H9 (cell line): ENCODE measurements around the gene EIF1AD. TPM values are rescaled to one million over a fixed set of nuclear protein-coding genes. Genes with fewer than 3 reads are reported as not detected.
"Not testable (repeated sequence)": the region's sequence is repeated elsewhere in the genome, so short reads cannot be mapped to it uniquely, and the experiment has no call there.

Source experiments
- DNase-seq: peaks from one replicate; pipeline ENCODE4 v3.0.0-alpha.2; 2017
- H2AFZ ChIP-seq: one replicate; pipeline ENCODE4 v1.6.1; 2013; ENCODE audit warnings: mild to moderate bottlenecking, low read length, control low read depth, moderate library complexity
- H2AK5ac ChIP-seq: 2 replicates; pipeline ENCODE4 v1.6.1; 2013; ENCODE audit warnings: low read length, control low read depth, mixed read lengths; ENCODE audit not compliant: insufficient read length
- H2BK120ac ChIP-seq: one replicate; pipeline ENCODE4 v1.6.1; 2013; ENCODE audit warnings: low read depth, mild to moderate bottlenecking, low read length, control low read depth, inconsistent platforms; ENCODE audit not compliant: poor library complexity, severe bottlenecking
- H2BK12ac ChIP-seq: 2 replicates; pipeline ENCODE4 v1.6.1; 2013; ENCODE audit warnings: low read length, control low read depth, mixed read lengths, low read depth; ENCODE audit not compliant: insufficient read length
- H2BK15ac ChIP-seq: 2 replicates; pipeline ENCODE4 v1.6.1; 2013; ENCODE audit warnings: low read depth, low read length, control low read depth
- H2BK20ac ChIP-seq: one replicate; pipeline ENCODE4 v1.6.1; 2013; ENCODE audit warnings: low read depth, mild to moderate bottlenecking, low read length, control low read depth, inconsistent platforms; ENCODE audit not compliant: poor library complexity, severe bottlenecking
- H2BK5ac ChIP-seq: 2 replicates; pipeline ENCODE4 v1.6.1; 2013; ENCODE audit warnings: low read length, control low read depth, mixed read lengths; ENCODE audit not compliant: insufficient read length
- H3K14ac ChIP-seq: 2 replicates; pipeline ENCODE4 v1.6.1; 2013; ENCODE audit warnings: low read length, control low read depth; ENCODE audit not compliant: insufficient read depth
- H3K18ac ChIP-seq: 2 replicates; pipeline ENCODE4 v1.6.1; 2013; ENCODE audit warnings: low read depth, mild to moderate bottlenecking, mixed read lengths, low read length, control low read depth; ENCODE audit not compliant: insufficient read length
- H3K23ac ChIP-seq: 2 replicates; pipeline ENCODE4 v1.6.1; 2013; ENCODE audit warnings: low read length, control low read depth, mixed read lengths, low read depth; ENCODE audit not compliant: insufficient read length
- H3K23me2 ChIP-seq: 2 replicates; pipeline ENCODE4 v1.6.1; 2013; ENCODE audit warnings: low read depth, mild to moderate bottlenecking, mixed read lengths, low read length, control low read depth; ENCODE audit not compliant: insufficient read length, poor library complexity, severe bottlenecking
- H3K27ac ChIP-seq: 2 replicates; pipeline ENCODE4 v1.5.1; 2013; ENCODE audit warnings: low read length, control low read depth, mixed read lengths, low read depth; ENCODE audit not compliant: insufficient read length
- H3K27me3 ChIP-seq: 2 replicates; pipeline ENCODE4 v1.6.1; 2013; ENCODE audit warnings: low read length, control low read depth, inconsistent platforms; ENCODE audit not compliant: insufficient read depth
- H3K4ac ChIP-seq: 2 replicates; pipeline ENCODE4 v1.6.1; 2013; ENCODE audit warnings: low read depth, mild to moderate bottlenecking, control low read depth, inconsistent platforms, low read length, moderate library complexity
- H3K4me1 ChIP-seq: 2 replicates; pipeline ENCODE4 v1.6.1; 2013; ENCODE audit warnings: low read length, control low read depth, inconsistent platforms; ENCODE audit not compliant: insufficient read depth
- H3K4me2 ChIP-seq: 2 replicates; pipeline ENCODE4 v1.6.1; 2013; ENCODE audit warnings: low read length, control low read depth, mixed read lengths; ENCODE audit not compliant: insufficient read length, insufficient read depth
- H3K56ac ChIP-seq: 2 replicates; pipeline ENCODE4 v1.6.1; 2013; ENCODE audit warnings: low read depth, mild to moderate bottlenecking, mixed read lengths, low read length, control low read depth; ENCODE audit not compliant: insufficient read length
- H3K79me1 ChIP-seq: 2 replicates; pipeline ENCODE4 v1.6.1; 2013; ENCODE audit warnings: low read depth, mild to moderate bottlenecking, moderate library complexity, low read length, control low read depth, inconsistent platforms; ENCODE audit not compliant: insufficient read depth, poor library complexity, severe bottlenecking
- H3K79me2 ChIP-seq: 2 replicates; pipeline ENCODE4 v1.6.1; 2013; ENCODE audit warnings: low read length, control low read depth, inconsistent platforms; ENCODE audit not compliant: insufficient read depth
- H3K9ac ChIP-seq: 2 replicates; pipeline ENCODE4 v1.6.1; 2013; ENCODE audit warnings: low read length, control low read depth, mixed read lengths; ENCODE audit not compliant: insufficient read length; ENCODE audit errors: extremely low read depth
- H3K9me3 ChIP-seq: one replicate; pipeline ENCODE4 v1.6.1; 2013; ENCODE audit warnings: low read depth, low read length, inconsistent platforms; ENCODE audit not compliant: control insufficient read depth
- H3T11ph ChIP-seq: one replicate; pipeline ENCODE4 v1.6.1; 2013; ENCODE audit warnings: mild to moderate bottlenecking, low read length, control low read depth, inconsistent platforms
- H4K20me1 ChIP-seq: one replicate; pipeline ENCODE4 v1.6.1; 2013; ENCODE audit not compliant: control insufficient read depth, insufficient read length, insufficient read depth
- H4K5ac ChIP-seq: 2 replicates; pipeline ENCODE4 v1.6.1; 2013; ENCODE audit warnings: low read depth, mild to moderate bottlenecking, mixed read lengths, low read length, control low read depth; ENCODE audit not compliant: insufficient read length
- H4K8ac ChIP-seq: replicated peaks from 2 replicates; pipeline ENCODE4 v1.6.1; 2013; ENCODE audit warnings: low read length, control low read depth, mixed read lengths, low read depth; ENCODE audit not compliant: insufficient read length
- H4K91ac ChIP-seq: 2 replicates; pipeline ENCODE4 v1.6.1; 2013; ENCODE audit warnings: low read depth, mild to moderate bottlenecking, moderate library complexity, mixed read lengths, low read length, control low read depth; ENCODE audit not compliant: insufficient read length
- H3K27ac Mint-ChIP-seq, 3 experiments: 2 replicates in 2 of 3; 3 replicates in 1 of 3; pipeline ENCODE4 v1.8.0; 2020 to 2021; ENCODE audit warnings: mixed read lengths in 3 of 3, mild to moderate bottlenecking in 1 of 3, moderate library complexity in 1 of 3
- H3K27me3 Mint-ChIP-seq: 2 replicates; pipeline ENCODE4 v1.8.0; 2021; ENCODE audit warnings: low read depth, mild to moderate bottlenecking, moderate library complexity, mixed read lengths
- H3K36me3 Mint-ChIP-seq, 3 experiments: 2 replicates in 2 of 3; 3 replicates in 1 of 3; pipeline ENCODE4 v1.8.0; 2020 to 2021; ENCODE audit warnings: low read depth in 3 of 3, mixed read lengths in 3 of 3; ENCODE audit not compliant: insufficient read depth in 1 of 3
- H3K4me1 Mint-ChIP-seq, 2 experiments: 2 replicates each; pipeline ENCODE4 v1.8.0; 2020; ENCODE audit warnings: mixed read lengths in 2 of 2
- H3K4me3 Mint-ChIP-seq, 2 experiments: 2 replicates in 1 of 2; 3 replicates in 1 of 2; pipeline ENCODE4 v1.8.0; 2020 to 2021; ENCODE audit warnings: mild to moderate bottlenecking in 2 of 2, mixed read lengths in 2 of 2, moderate library complexity in 1 of 2
- H3K9me3 Mint-ChIP-seq, 2 experiments: 2 replicates in 1 of 2; 3 replicates in 1 of 2; pipeline ENCODE4 v1.8.0; 2020; ENCODE audit warnings: mild to moderate bottlenecking in 2 of 2, mixed read lengths in 2 of 2, moderate library complexity in 1 of 2
- WGBS: extraction: QIAGEN DNeasy Blood & Tissue Kit; methylation state at CpG from one replicate; pipeline ENCODE4 v1.1.7; 2013; ENCODE audit warnings: missing lambda C conversion rate, low lambda C conversion rate, mixed read lengths; ENCODE audit not compliant: insufficient read length; ENCODE audit errors: extremely low coverage; 5-methylcytosine and 5-hydroxymethylcytosine counted together
- total RNA-seq: library from RNA; stranded (reverse); gene quantifications from 2 replicates; pipeline ENCODE4 v1.2.1, GENCODE V29; 2021

EIF1AD gene
- total RNA-seq, 1 experiment from 2014 or later = 46.7 TPM

DNA sequence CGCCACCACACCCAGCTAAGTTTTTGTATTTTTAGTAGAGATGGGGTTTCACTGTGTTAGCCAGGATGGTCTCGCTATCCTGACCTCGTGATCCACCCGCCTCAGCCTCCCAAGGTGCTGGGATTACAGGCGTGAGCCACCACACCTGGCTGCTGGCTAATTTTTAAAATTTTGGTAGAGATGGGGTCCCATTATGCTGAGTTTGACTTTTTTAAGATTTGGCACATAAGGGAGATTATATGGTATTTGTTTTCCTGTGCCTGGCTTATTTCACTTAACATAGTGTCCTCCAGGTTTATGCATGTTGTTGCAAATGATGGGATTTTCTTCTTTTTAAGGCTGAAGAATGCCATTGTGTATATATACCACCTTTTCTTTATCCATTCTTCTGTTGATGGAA lies 51.2 kb downstream of the EIF1AD start:
- H4K91ac ChIP-seq, H2BK12ac ChIP-seq, H3T11ph ChIP-seq, H3K4ac ChIP-seq, DNase-seq, H3K9me3 ChIP-seq, H2BK5ac ChIP-seq, H3K4me2 ChIP-seq, H3K56ac ChIP-seq, H2AK5ac ChIP-seq, H3K27ac ChIP-seq, H3K9ac ChIP-seq, H3K18ac ChIP-seq, H3K14ac ChIP-seq, H3K27ac Mint-ChIP-seq, H2AFZ ChIP-seq, H4K5ac ChIP-seq, H2BK20ac ChIP-seq, H3K79me2 ChIP-seq, H3K27me3 ChIP-seq, H3K9me3 Mint-ChIP-seq, H4K20me1 ChIP-seq, H4K8ac ChIP-seq, H3K23me2 ChIP-seq, H3K79me1 ChIP-seq, H3K4me3 Mint-ChIP-seq, H3K23ac ChIP-seq, H3K27me3 Mint-ChIP-seq, H2BK15ac ChIP-seq, H2BK120ac ChIP-seq: not testable (repeated sequence)
- no CpG with 5 or more reads among the region's 5 CpGs for WGBS
- peaks cover 0 to 22% (median 2%) of the 10 kb centered on the region in 3 experiments; a peak in 4 of 7 replicates for H3K36me3 Mint-ChIP-seq
- peaks cover 10% of the 10 kb centered on the region for H3K4me1 ChIP-seq
- H3K4me1 Mint-ChIP-seq = peaks cover 14 to 17% of the 10 kb centered on the region in 2 experiments
